NCI-H2171 treated with DMSO at 0.1 percent for 48 hours (cell line): ENCODE data around the gene ANKRD11.
"Not testable (repeated sequence)": the region's sequence is repeated elsewhere in the genome, so short reads cannot be mapped to it uniquely, and the experiment has no call there.

Source experiments
- DNase-seq: peaks from one replicate; lab custom pipeline; 2025; lab: John Stamatoyannopoulos, UW

The ANKRD11 gene

DNA sequence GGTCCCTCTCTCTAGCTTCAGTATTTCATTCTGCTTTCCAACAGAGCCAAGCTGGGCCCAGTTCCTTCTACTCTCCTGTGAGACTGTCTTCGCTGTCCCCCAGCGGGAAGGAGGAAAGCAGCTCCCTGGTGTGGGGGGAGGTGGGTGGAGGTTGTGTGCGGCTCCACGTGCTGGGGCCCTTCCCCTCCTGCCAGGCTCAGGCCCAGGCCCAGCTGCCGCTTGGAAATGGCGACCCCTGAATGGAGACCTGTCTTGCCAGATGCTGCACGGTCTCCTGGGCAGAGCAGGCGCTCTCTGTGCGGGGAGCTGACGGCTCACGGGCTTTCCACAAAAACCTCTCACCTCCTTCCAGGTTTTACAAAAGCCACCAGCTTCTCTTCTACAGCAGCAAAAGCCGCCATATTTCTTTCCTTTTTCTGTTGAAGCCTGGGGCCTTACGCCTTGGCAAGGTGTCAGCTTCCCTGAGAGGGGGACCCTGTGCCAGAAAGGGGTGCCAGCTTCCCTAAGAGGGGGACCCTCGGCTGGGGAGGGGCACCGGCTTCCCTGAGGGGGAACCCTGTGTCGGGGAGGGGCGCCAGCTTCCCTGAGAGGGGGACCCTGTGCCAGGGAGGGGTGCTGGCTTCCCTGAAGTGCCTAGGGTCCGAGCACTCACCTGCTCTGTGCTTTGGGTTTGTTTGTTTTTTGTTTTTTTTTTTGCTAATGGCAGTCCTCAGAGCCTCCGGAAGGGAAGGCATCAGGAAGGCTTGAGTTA lies 225.4 kb downstream of the ANKRD11 start:
- no peak for DNase-seq

DNA sequence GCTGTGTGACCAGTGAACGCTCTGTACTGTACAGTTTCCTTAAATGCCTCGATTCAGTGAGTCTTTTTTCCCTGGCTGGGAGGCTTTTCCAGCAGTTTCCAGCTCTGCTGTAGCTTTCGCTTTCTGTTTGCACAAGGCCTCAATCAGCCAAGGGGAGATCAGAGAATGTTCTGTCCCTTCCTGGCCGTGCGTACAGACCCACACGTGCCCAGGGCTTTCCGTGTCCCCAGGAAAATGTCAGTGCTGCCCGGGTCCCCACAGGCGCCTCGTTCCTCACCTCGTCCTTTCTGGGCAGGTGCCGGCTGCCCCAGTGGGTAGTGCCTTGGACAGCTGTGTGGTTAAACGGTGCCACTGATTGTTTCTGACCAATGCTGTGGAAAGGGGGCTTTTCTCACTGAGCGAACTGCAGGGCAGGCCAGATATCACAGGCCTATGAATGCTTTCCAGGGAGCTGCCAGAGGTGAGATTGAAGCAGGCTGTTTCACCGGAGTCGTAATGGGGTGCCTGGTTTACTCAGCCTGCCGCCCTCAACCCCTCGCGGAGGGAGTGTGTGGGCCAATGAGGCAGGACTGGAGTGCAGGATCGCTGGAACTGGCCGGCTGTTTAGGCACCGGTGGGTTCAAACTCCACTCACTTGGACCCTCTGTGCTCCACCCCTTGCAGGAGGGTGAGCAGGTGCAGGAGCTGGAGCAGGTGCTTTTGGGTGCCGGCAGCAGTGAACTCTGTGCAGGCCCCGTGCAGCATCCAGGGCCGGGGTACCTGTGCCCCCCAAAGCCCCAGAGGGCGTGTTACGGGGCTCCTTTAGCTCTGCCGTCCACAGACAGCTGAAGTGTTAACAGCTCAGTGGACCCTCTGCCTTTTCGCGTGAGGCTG lies 228.4 kb downstream of the ANKRD11 start:
- no peak for DNase-seq

DNA sequence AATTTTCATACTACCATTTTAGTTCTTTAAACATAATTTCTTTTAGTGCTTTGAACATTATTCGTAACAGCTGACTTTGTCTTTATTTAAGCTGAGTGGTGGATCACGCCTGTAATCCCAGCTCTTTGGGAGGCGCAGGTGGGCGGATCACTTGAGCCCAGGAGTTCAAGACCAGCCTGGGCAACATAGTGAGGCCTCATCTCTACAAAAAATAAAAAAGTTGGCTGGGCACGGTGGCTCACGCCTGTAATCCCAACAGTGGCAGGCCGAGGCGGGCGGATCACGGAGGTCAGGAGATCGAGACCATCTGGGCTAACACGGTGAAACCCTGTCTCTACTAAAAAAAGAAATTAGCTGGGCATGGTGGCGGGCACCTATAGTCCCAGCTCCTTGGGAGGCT lies 230.5 kb downstream of the ANKRD11 start:
- DNase-seq = not testable (repeated sequence)

DNA sequence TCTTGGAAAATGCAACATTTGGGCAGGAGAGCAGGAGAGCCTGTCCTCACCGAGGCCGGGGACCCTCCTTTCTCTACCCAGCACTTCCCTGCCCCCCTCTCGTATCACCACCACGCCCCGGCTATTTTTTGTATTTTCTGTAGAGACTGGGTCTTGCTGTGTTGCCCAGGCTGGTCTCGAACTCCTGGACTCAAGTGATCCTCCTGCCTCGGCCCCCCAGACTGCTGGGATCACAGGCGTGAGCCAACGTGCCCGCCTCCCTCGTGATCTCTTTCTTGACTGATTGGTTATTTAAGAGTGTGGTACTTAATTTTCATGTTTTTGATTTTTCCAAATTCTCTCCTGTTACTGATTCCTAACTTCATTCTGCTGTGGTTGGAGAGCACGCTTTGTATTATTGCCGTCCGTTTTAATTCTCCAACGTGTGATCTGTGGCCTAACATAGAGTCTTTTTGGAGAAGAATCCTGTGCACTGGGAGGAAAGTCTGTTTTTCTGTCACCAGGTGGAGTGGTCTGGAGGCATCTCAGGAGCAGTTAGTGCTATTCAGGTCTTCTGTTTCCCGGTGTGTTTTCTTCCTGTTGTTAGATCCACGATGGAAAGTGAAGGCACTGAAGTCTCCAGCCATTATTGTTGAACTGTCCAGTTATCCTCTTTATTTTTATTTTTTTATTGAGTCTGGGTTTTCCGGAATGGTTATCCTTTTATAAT lies 232.4 kb downstream of the ANKRD11 start:
- DNase-seq = peak; percentile 47

DNA sequence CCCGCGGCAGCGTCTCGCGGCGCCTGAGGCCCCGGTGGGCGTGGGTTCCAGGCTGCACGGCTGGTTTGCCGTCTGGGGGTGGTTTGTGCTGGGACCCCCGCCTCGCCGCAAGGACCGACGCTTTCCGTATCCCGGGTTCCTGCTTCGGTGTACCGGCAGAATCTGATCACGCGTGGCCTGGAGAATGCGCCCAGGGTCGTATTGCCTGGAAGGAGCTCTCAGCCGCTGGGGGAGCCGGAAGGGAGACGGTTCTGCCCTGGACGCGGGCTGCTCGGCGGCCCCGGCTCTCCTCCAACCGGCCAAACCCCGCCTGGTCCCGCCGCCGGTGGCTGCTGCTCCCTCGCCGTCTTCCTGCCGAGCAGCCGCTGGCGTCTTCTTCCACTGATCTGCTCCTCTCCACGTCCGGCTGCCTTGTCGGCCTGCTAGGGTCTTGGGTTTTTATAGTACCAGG lies 233.1 kb downstream of the ANKRD11 start:
- DNase-seq = no peak

DNA sequence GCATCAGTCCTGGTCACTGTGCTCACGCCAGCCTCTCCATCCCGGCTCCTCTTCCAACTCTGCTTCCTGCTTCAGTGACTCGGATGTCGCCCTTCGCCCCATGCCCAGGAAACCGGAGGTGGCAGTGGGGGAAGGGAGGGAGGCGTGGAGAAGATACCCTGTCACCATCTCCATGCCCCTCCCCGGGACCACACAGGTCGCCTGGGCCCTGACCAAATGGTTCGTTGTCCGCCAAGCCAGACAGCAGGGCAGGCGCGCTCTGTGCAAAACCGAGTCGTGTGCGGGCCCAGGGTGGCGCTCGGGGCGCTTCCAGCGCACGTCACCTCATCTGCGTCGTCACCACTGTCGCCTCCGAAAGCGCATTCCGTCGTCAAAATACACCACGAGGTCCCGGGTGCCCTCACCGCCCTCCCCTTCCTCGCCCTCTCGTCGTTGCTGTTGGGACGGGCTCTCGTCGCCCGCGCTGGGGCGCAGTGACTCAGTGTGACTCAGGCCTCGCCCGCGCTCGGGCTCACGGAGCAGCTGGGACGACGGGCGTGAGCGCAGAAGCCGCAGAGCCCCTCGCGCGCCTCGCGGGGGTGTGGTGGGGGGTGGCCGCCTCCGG lies 233.6 kb downstream of the ANKRD11 start:
- DNase-seq = no peak

DNA sequence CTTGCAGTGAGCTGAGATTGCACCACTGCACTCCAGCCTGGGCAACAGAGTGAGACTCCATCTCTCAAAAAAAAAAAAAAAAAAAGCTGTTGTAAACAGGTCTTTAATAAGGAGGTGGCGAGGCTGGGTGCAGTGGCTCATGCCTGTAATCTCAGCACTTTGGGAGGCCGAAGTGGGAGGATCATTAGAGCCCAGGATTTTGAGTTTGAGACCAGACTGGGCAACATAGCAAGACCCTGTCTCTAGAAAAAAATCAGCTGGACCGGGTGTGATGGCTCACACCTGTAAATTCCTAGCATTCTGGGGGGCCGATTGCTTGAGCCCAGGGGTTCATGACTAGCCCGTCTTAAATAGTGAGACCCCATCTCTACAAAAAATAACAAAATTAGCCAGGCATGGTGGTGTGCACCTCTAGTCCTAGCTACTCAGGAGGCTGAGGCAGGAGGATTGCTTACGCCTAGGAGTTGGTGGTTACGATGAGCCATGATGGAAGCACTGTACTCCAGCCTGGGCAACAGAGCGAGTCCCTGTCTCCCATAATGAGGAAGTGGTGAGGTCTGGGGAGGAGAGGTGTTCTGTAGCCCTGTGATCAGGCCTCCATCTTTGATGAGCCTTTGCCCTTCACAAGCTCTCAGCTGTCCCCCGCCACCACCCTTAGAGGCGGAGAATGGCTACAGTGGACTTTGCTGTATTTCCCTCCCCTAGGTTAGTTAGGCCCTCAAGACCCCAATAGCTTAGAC lies 236.6 kb downstream of the ANKRD11 start:
- DNase-seq = no peak

DNA sequence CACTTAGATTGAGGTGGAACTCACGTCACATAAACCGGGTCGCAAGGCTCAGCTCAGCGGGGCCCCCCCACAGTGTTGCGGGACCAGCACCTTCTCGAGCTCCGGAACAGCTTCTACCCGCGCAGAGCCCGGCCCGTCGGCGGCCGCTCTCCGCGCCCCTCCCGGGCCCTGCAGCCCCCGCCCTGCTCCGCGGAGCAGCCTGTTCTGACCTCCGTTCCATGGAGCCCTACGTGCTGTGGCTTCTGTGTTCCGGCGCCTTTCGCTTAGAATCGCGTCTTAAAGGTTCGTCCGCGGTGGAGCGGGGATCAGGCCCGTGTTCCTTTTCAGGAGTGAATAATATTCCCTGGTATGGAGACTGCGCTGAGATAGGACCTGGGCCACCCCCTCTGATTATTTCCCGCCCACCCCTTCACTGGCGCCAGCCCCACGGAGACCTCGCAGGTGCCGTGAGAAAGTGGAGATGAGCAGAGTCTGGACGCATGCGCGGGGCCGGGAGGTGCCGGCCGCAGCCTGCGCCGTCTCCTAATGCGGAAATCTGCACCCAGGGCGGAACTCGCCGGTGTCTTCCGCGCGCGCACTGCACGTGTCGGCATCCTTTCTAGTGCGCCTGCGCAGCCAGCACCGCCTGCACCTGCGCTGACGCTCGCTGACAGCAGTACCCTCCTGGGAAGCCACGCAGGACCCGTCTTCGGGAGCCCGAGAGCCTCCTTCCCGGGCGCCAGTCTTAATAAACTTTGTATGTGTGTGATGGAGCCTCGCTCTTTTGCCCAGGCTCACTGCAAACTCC lies 242.0 kb downstream of the ANKRD11 start:
- DNase-seq = no peak

DNA sequence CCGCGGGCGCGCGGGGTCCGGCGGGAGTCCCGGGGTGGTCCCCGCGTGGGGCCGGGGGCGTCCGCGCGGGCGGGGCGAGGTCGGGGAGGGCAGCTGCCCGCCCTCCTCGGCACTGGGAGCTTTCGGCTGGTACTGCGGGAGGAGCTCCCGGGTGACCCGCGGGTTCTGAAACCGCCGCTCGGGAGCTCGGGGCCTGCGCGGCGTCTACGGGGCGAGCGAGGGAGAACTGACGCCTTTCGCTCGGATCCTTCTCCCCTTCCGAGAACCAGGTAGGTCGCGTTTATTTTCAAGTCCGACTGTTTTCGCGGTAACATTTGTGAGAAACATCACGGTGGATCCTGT lies 242.7 kb downstream of the ANKRD11 start:
- not testable (repeated sequence) for DNase-seq

DNA sequence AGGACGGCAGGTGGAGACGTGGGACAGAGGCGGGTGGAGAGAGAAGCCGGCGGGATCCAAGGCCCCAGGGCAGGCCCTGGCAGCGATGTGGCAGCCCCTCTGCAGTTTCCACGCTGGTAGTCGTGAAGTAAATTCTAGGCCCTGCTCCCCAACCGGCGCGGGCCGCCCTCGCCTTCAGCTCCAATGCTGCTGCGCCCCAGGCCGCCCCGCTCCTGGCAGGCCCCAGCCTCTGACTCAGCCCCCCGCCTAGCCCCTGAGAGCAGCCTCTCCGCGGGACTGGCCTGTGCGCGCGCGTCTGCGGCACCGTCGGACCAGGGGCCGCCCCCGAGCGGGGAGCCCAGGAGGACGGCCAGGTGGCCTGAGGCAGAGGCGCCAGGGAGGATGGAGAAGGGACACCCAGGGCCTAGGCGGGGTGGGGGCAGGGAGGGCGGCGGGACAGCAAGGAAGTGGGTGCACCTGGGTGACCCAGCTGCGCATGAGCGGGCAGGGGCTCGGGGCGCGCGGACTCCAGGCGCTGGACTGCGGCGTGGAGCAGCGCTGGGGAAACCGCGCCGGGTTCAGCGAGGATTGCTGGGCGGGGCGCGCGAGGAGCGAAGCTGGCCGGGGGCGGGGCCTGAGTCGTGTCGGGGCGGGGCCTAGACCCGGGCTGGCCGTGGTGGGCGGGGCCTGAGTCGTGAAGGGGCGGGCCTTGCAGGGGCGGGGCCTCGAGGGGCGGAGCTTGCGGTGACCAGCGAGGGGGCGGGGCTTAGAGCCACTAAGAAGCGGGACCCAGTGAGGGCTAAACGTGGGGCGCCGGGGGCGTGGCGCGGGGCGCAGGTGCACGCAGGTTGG lies 243.2 kb downstream of the ANKRD11 start:
- DNase-seq = peak; percentile 69

DNA sequence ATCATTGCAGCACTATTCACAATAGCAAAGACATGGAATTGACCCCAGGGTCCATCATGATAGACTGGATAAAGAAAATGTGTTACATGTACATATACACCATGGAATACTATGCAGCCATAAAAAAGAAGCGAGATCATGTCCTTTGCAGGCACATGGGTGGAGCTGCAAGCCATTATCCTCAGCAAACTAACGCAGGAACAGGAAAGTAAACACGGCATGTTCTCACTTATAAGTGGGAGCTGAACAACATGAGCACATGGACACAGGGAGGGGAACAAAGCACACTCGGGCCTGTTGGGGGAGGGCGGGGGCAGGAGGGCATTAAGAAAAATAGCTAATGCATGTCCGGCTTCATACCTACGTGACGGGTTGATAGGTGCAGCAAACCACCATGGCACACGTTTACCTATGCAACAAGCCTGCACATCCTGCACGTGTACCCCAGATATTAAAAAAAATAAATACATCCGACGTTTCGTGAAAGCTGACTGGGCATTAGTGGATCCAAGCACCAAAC lies 243.9 kb downstream of the ANKRD11 start:
- no peak for DNase-seq

DNA sequence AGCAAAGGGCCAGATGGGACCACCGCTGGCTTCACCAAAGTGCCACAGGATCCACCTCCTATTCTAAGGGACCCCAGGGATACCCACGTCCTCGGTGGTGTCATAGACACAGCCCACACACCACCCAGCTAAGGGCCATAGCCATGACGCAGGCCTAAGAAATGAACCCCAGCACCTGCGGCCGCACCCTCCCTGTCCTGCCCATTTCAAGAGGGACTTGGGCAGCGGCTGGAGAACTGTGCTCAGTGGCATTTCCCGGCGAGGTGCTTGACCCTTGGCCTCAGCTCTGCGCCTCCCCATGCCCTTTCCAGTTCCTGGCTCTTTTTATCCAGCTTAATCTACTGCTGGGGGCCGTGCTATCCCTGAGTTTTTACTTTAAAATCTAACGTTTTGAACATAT lies 245.6 kb downstream of the ANKRD11 start:
- DNase-seq = no peak

DNA sequence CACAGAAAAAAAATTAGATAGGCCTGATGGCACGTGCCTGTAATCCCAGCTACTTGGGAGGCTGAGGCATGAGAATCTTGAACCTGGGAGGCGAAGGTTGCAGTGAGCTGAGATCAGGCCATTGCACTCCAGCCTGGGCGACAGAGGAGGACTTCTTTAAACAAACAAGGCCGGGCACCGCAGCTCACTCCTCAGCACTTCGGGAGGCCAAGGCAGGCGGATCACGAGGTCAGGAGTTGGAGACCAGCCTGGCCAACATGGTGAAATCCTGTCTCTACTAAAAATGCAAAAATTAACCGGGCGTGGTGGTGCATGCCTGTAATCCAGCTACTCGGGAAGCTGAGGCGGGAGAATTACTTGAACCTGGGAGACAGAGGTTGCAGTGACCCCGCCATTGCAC lies 246.1 kb downstream of the ANKRD11 start:
- DNase-seq = not testable (repeated sequence)

DNA sequence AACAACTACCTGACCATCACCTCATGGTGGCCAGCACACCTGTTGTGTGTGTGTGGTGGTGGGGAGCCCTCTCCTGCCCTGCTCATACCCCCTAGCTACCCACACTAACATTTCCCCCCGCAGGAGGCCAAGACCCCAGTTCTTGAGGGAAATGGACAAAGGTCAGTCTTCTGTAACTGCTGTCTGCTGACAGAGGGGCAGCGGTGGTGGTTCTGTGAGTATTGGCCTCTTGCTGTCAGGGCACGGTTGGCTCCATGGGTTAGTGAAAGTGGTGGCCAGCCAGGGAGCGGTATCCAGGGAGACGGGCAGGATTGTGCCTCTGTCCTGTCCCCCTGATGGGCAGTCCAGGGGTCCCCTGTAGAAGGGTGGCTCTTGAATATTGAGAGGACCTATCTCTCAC lies 246.7 kb downstream of the ANKRD11 start:
- DNase-seq = no peak

DNA sequence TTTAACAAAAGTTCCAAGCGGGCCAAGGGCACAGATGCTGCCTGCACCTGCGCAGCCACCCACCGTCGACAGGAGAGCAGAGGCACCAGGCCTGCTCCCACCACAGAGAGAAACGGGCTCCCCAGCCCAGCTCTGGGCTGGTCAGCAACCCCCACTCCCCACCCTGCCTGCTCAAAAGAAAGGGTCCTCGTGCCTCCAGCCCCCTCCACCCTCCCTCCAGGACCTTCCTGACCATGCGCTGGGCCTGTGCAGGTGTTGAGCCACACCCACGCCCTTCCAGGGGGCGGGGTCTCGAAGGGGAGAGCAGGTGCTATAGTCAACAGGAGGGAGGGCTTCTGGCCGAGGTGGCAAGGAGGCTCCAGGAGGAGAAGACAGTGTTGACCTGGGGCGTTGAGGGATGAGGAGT lies 247.6 kb downstream of the ANKRD11 start:
- DNase-seq = no peak

DNA sequence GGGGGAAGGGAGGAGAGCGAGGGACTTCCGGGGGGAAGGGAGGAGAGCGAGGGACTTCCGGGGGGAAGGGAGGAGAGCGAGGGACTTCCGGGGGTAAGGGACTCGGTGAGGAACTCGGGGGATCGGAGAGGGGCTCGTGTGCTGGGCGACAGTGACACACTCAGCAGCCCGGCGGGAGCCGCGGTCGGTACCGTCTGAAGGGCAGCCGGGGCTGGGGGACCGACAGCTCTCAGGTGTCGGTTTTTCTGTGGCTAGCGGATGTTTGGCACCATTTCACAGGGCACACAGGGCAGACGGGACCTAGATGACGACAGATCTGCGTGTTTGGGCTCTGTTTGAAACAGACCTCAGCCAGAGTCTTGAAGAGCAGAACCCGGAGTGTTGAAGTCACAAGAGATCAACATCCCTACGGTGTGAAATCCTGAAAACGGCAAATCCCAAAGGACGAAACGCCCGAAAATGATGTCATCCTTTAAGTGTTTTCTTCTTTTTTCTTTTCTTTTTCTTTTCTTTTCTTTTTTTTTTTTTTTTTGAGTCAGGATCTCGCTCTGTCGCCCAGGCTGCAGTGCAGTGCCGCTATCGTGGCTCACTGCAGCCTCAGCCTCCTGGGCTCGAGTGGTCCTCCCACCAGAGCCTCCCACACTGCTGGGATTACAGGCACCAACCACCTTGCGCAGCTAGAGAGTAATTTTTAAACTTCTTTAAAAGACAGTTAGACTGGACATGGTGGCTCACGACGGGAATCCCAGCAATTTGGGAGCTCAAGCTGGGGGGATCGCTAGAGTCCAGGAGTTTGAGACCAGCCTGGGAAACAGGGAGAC lies 249.0 kb downstream of the ANKRD11 start:
- peak; percentile 81 for DNase-seq

DNA sequence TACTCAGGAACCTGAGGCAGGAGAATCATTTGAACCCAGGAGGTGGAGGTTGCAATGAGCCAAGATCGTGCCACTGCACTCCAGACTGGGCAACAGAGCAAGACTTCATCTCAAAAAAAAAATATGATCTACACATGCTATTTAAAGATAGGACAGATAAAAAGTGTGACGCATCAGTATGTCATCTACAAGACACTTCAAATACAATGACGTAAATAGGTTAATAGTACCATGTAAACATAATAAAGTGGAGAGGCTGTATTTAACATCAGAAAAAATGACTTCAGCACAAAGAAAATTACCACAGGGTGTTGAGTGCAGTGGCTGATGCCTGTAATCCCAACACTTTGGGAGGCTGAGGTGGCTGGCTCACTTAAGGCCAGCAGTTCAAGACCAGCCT lies 252.6 kb downstream of the ANKRD11 start:
- DNase-seq = no peak

DNA sequence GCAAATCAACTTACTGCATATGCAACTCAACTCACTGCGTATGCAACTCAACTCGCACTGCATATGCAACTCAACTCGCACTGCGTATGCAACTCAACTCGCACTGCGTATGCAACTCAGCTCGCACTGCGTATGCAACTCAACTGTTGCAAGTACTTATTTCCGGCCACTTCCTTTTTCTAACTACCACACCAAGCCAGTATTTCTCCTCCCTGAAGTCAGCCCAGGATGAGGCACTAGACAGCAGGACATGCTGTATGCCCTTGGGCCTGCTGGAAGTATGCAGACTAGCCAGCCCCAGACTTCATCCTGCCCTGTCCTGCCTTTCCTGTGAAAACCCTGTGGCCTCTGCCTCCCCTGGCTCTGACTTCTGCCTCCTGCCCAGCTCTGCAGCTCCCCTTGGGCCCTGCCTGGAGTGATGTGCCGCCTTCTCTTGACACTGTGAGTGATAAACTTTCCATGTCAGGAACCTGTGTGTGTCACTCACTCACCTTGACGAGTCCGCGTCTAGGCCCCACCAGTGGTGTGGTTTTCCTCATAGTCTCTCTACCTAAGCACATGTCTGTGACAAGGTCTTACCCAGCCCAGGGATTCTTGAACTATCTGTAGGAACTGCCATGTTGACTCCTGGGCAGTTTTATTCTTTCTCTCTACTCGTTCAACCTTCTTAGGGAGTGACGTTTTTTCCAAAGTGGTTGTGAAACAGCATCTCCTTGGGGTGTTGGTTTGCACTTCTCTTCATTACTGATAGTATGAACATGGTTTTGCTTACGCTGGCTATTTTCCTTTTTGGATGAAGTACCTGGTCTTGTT lies 256.5 kb downstream of the ANKRD11 start:
- no peak for DNase-seq
